Caco-2 (cell line): ENCODE results near the gene FKBP1A. TPM values are rescaled to one million over a fixed set of nuclear protein-coding genes. Genes with fewer than 3 reads are reported as not detected.

Experiments
- BruUV-seq: library from RNA; stranded (reverse); fragments of 400-500 nt; replicated peaks from 2 replicates; lab custom pipeline; 2021; lab: Mats Ljungman, UMichigan
- CTCF ChIA-PET: fragments of 300-600 bp; sonication (Branson Sonifier 250); formaldehyde crosslinking; loops from one replicate; lab custom pipeline; 2022; ENCODE audit warnings: antibody characterized with exemption; lab: Charles Lee
- POLR2A ChIA-PET: fragments of 300-600 bp; sonication (Branson Sonifier 250); formaldehyde crosslinking; loops from one replicate; lab custom pipeline; 2022; ENCODE audit warnings: antibody characterized with exemption; lab: Charles Lee
- DNase-seq, 2 experiments: peaks; one replicate each; pipeline versions ENCODE4 v3.0.0 to v3.0.0-alpha.2; 2020 to 2022
- H3K27me3 ChIP-seq: replicated peaks from 2 replicates; pipeline ENCODE4 v1.6.0; 2011; ENCODE audit warnings: low read length; ENCODE audit not compliant: control insufficient read depth, insufficient read depth
- H3K36me3 ChIP-seq: 2 replicates; pipeline ENCODE4 v1.5.1; 2011; ENCODE audit warnings: low read length; ENCODE audit not compliant: control insufficient read depth, insufficient read depth
- H3K4me1 ChIP-seq: fragments of 250-450 bp; sonication (Bioruptor Pico); 2 replicates; pipeline ENCODE4 v1.5.1; 2020; ENCODE audit warnings: mild to moderate bottlenecking
- H3K4me3 ChIP-seq: 2 replicates; pipeline ENCODE4 v1.5.1; 2011; ENCODE audit warnings: low read depth, mild to moderate bottlenecking, control low read depth, low read length
- H3K9me3 ChIP-seq: fragments of 250-450 bp; sonication (Bioruptor Pico); 2 replicates; pipeline ENCODE4 v1.5.1; 2020; ENCODE audit warnings: mild to moderate bottlenecking, moderate library complexity
- H3K27ac Mint-ChIP-seq: one replicate; pipeline ENCODE4 v1.8.0; 2022; ENCODE audit warnings: mixed read lengths; ENCODE audit not compliant: unreplicated experiment
- H3K27me3 Mint-ChIP-seq: one replicate; pipeline ENCODE4 v1.8.0; 2022; ENCODE audit warnings: mixed read lengths; ENCODE audit not compliant: insufficient read depth, unreplicated experiment
- H3K36me3 Mint-ChIP-seq: one replicate; pipeline ENCODE4 v1.8.0; 2022; ENCODE audit warnings: mild to moderate bottlenecking, mixed read lengths; ENCODE audit not compliant: insufficient read depth, unreplicated experiment
- H3K4me1 Mint-ChIP-seq: one replicate; pipeline ENCODE4 v1.8.0; 2022; ENCODE audit warnings: low read depth, mixed read lengths; ENCODE audit not compliant: unreplicated experiment
- H3K4me3 Mint-ChIP-seq: one replicate; pipeline ENCODE4 v1.8.0; 2022; ENCODE audit warnings: mild to moderate bottlenecking, moderate library complexity, mixed read lengths; ENCODE audit not compliant: unreplicated experiment
- H3K9me3 Mint-ChIP-seq: one replicate; pipeline ENCODE4 v1.8.0; 2022; ENCODE audit warnings: mixed read lengths; ENCODE audit not compliant: unreplicated experiment
- CTCF ChIP-seq, 2 experiments: fragments of 200-600 bp in 1 of 2; IDR thresholded peaks; 1 replicate in 1 of 2; 2 replicates in 1 of 2; pipeline versions ENCODE4 v1.5.1 to v1.8.0; 2011 to 2022; ENCODE audit warnings: antibody characterized with exemption in 1 of 2, control low read depth in 1 of 2, inconsistent platforms in 1 of 2, low read depth in 1 of 2, low read length in 1 of 2, mild to moderate bottlenecking in 1 of 2, moderate library complexity in 1 of 2; ENCODE audit not compliant: insufficient read depth in 1 of 2, severe bottlenecking in 1 of 2, unreplicated experiment in 1 of 2
- intact Hi-C: fragments of 100-400 bp; cut with micrococcal nuclease; formaldehyde crosslinking; loops from one replicate; pipeline ENCODE4 v1.10.0; 2022; ENCODE audit not compliant: unreplicated experiment
- total RNA-seq: library from RNA; stranded (reverse); gene quantifications from 2 replicates; pipeline ENCODE4 v1.2.3, GENCODE V29; 2022

Gene FKBP1A
- total RNA-seq, 1 experiment from 2014 or later: 220 TPM

DNA sequence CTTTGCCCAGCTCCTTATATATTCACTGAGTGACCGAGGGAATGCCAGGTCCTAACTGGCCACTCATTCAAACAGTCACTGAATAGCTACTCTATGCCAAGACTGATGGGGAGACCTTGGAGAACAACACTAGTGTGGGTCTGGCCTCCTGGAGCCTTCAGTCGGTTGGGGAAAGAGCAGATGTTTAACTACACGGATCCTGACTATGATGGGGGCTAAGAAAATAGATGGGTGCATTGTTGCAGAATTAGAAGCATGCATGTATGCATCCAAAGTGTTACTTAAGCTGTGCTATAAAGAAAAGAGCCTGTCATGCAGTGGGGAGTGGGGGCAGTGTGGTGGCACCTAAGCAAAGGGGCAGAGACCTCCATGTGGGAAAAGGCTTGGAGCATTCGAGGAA is 6.5 kb downstream of the FKBP1A start:
- H3K36me3 ChIP-seq: peaks cover 2% of the 10 kb centered on the region
- no peak overlapping the region for H3K4me3 Mint-ChIP-seq
- CTCF ChIA-PET: no interaction called here
- H3K4me3 ChIP-seq: no peak overlapping the region
- H3K4me1 ChIP-seq: peaks cover 12% of the 10 kb centered on the region
- H3K27ac Mint-ChIP-seq: no peak overlapping the region
- POLR2A ChIA-PET: no interaction called here
- peaks cover 22% of the 10 kb centered on the region for H3K36me3 Mint-ChIP-seq
- no peaks in the 10 kb centered on the region for H3K27me3 Mint-ChIP-seq
- no peak for TF ChIP-seq CTCF (IDR thresholded peaks at IDR 0.05; ENCODE audit: insufficient read depth in 1 of 2, low read depth in 1 of 2, low read length in 1 of 2, severe bottlenecking in 1 of 2, unreplicated experiment in 1 of 2)
- no peaks in the 10 kb centered on the region for H3K9me3 Mint-ChIP-seq
- H3K4me1 Mint-ChIP-seq: peaks cover 19% of the 10 kb centered on the region
- no TSS peak for BruUV-seq
- H3K27me3 ChIP-seq: no peaks in the 10 kb centered on the region
- no peak for DNase-seq
- intact Hi-C loops: no loop called here
- no peaks in the 10 kb centered on the region for H3K9me3 ChIP-seq

GRCh38 chr20:1383623-1384404 is 9.0 kb downstream of the FKBP1A start:
- POLR2A ChIA-PET: interaction anchor here (0.5 to 1.6 kb wide), 3 partner anchors 9 to 58 kb away, joined by 3 to 7 read pairs (median 4); no protein-coding TSS in a partner anchor
- no peaks in the 10 kb centered on the region for H3K27me3 Mint-ChIP-seq
- H3K27ac Mint-ChIP-seq: no peak overlapping the region
- no peaks in the 10 kb centered on the region for H3K9me3 ChIP-seq
- no peak overlapping the region for H3K4me3 Mint-ChIP-seq
- TF ChIP-seq CTCF (IDR thresholded peaks at IDR 0.05; ENCODE audit: insufficient read depth in 1 of 2, low read depth in 1 of 2, low read length in 1 of 2, severe bottlenecking in 1 of 2, unreplicated experiment in 1 of 2): no peak
- no peaks in the 10 kb centered on the region for H3K9me3 Mint-ChIP-seq
- H3K4me3 ChIP-seq: no peak overlapping the region
- H3K36me3 Mint-ChIP-seq: peaks cover 12% of the 10 kb centered on the region
- DNase-seq: no peak
- peaks cover 15% of the 10 kb centered on the region for H3K4me1 ChIP-seq
- H3K36me3 ChIP-seq: no peaks in the 10 kb centered on the region; the same call in 1 of the 2 replicates
- intact Hi-C loops: no loop called here
- H3K4me1 Mint-ChIP-seq: peaks cover 14% of the 10 kb centered on the region
- BruUV-seq: no TSS peak
- H3K27me3 ChIP-seq: no peaks in the 10 kb centered on the region
- CTCF ChIA-PET: interaction anchor here (0.6 to 1.6 kb wide), 6 partner anchors 17 to 550 kb away, joined by 3 to 11 read pairs (median 3); partner anchors contain the start of gene FAM110A

DNA sequence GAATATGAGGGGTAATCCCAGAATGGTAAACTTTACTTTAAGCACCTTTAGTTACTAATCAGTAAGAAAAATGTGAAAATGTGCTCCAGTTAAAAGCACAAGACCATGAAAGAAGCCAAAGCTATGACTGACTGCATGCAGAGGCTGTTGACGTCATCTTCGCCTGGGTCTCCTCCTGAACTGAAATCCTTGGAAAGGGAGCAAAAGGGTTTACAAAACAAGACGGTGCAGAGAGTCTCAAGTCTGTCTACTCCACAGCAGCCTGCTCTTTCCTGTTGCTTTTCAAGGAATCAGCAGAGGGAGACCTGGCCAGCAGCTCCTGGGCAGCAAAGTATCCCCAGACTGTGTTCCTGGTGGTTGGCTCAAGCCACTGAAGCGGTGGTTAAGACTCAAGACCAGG is 10.2 kb downstream of the FKBP1A start:
- no TSS peak for BruUV-seq
- Mint-ChIP-seq H3K4me1 (peaks cover 13% of the 10 kb centered on the region), H3K27me3 (no peaks in the 10 kb centered on the region), H3K27ac (no peak overlapping the region), H3K4me3 (no peak overlapping the region), H3K9me3 (no peaks in the 10 kb centered on the region), H3K36me3 (peaks cover 9% of the 10 kb centered on the region)
- Histone ChIP-seq H3K4me1 (peaks cover 24% of the 10 kb centered on the region), H3K9me3 (no peaks in the 10 kb centered on the region), H3K36me3 (no peaks in the 10 kb centered on the region; the same call in 1 of the 2 replicates), H3K27me3 (no peaks in the 10 kb centered on the region), H3K4me3 (no peak overlapping the region)
- TF ChIP-seq CTCF (IDR thresholded peaks at IDR 0.05; ENCODE audit: insufficient read depth in 1 of 2, low read depth in 1 of 2, low read length in 1 of 2, severe bottlenecking in 1 of 2, unreplicated experiment in 1 of 2): no peak
- intact Hi-C loops: no loop called here
- POLR2A ChIA-PET: no interaction called here
- no peak for DNase-seq
- CTCF ChIA-PET: no interaction called here
